ENCODE measurements around the gene SMIM28. TPM values are rescaled to one million over a fixed set of nuclear protein-coding genes. Genes with fewer than 3 reads are reported as not detected.
"Not testable (repeated sequence)": the region's sequence is repeated elsewhere in the genome, so short reads cannot be mapped to it uniquely, and the experiment has no call there.

Gene SMIM28
- not detected in 2 replicates for total RNA-seq (2014; rRNA removed; shearing (Covaris generic))

- DNase-seq (ENCODE audit: low spot score), result no peak
Measured at GRCh38 chr6:138377844-138378243, at the start of gene SMIM28. Gene SMIM28 (plus strand): TSS chr6:138377905. CDS start chr6:138378073, 168 bp downstream.

- no peak for DNase-seq (ENCODE audit: low spot score)
Measured at GRCh38 chr6:138328210-138328609, 49.5 kb upstream of the SMIM28 start.

GRCh38 chr6:138330763-138331162 is 46.9 kb upstream of the SMIM28 start:
- DNase-seq (ENCODE audit: low spot score), result no peak

DNA sequence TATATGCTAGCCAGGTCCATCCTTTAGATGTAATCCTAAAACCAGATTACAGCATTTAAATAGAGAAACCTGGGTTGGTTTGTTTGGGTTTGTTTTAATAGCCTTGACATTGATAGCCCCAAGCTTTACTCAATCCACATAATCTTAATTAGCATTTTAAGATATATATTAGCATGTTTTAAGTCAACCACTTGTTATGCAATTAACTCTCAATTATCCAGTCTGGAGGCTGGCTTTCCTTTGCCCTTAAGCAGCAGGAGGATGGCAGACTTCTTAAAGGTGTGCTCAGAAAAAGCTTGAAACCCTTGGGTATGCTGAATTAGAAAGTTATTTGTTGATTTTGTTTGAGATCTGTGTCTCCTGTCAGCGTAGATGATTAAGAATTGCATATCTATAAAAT is 46.3 kb upstream of the SMIM28 start:
- no peak for DNase-seq (ENCODE audit: low spot score)

GRCh38 chr6:138331984-138332383 is 45.7 kb upstream of the SMIM28 start:
- no peak for DNase-seq (ENCODE audit: low spot score)

GRCh38 chr6:138334000-138334399 is 43.7 kb upstream of the SMIM28 start:
- no peak for DNase-seq (ENCODE audit: low spot score)

DNA sequence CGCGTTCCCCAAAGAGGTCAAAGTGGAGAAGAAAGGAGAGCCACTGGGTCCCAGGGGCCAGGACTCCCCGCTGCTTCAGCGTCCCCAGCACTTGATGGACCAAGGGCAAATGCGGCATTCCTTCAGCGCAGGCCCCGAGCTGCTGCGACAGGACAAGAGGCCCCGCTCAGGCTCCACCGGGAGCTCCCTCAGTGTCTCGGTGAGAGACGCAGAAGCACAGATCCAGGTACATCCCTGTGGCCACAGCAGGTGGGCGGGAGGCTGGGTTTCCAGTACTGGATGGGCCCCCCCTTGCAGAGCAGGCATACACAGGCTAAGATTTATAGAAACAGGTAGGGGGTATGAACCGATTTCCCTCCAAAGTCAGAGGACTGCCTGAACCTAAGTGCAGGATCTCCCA is 42.7 kb upstream of the SMIM28 start:
- DNase-seq (ENCODE audit: low spot score), result no peak

DNA sequence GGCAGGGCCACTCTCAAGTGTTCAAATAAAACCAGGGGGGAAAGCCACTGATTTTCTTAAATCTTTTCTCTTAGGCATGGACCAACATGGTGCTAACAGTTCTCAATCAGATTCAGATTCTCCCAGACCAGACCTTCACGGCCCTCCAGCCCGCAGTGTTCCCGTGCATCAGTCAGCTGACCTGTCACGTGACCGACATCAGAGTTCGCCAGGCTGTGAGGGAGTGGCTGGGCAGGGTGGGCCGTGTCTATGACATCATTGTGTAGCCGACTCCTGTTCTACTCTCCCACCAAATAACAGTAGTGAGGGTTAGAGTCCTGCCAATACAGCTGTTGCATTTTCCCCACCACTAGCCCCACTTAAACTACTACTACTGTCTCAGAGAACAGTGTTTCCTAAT is 41.5 kb upstream of the SMIM28 start:
- no peak for DNase-seq (ENCODE audit: low spot score)

DNA sequence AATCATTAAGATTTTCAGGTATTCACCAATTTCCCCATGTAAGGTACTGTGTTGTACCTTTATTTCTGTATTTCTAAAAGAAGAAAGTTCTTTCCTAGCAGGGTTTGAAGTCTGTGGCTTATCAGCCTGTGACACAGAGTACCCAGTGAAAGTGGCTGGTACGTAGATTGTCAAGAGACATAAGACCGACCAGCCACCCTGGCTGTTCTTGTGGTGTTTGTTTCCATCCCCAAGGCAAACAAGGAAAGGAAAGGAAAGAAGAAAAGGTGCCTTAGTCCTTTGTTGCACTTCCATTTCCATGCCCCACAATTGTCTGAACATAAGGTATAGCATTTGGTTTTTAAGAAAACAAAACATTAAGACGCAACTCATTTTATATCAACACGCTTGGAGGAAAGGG is 40.6 kb upstream of the SMIM28 start:
- DNase-seq (ENCODE audit: low spot score), result no peak

DNA sequence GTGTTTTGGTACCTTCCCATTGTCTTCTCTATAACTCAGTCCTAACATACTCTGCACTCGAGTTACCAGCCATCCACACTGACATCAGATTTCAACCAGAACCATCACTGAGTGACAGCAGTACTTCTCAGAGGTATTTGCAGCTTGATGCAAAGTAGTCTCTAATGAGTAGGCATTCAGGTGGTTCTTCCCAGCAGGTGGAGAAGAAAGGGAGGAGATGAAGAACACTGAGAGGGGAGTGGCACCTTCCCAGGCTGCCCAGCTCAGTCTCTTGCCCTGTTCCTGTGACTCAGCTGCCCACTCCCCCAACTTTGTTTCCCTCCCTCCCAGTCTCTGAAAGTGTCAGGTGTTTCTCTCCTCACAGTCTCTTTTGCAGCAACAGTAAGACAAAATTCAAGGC is 38.7 kb upstream of the SMIM28 start:
- DNase-seq (ENCODE audit: low spot score), result no peak

GRCh38 chr6:138341176-138341575 is 36.5 kb upstream of the SMIM28 start:
- no peak for DNase-seq (ENCODE audit: low spot score)

- DNase-seq (ENCODE audit: low spot score), result no peak
Measured at GRCh38 chr6:138343112-138343511, 34.6 kb upstream of the SMIM28 start.

DNA sequence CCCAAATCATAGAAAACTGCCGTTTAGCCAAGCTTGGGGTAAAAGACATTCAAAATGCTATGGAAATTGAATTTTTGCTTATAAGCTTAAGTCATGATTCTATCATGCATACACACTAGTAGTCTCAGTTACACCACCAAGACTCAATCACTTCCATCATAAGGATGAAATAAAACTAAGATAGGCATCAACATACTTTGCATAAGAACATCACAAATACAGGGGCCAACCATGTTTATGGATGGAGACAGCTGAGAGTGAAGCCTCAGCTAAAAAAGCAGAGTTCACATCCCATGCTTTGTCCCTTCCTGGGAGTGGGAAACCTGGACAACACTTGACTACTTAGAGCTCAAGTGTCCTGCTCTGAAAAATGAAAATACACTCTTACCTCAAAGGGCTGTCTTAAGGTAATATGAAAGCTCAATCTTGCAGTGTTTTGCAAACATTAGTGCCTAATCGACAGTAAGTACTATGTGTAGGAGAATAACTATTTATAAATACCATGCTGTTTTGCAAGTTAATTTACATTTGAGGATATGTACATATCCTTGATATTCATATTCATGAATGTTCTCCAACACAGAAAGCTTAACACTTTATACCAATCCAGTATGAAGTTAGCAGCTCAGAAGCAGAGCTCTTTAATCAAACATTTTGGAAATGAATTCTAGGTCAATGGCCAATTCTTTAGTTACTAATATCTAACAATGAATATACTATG is 32.0 kb upstream of the SMIM28 start:
- DNase-seq (ENCODE audit: low spot score), result no peak

- DNase-seq (ENCODE audit: low spot score), result no peak
Measured at GRCh38 chr6:138346302-138347195, 31.2 kb upstream of the SMIM28 start.

GRCh38 chr6:138347864-138348263 is 29.8 kb upstream of the SMIM28 start:
- no peak for DNase-seq (ENCODE audit: low spot score)

DNA sequence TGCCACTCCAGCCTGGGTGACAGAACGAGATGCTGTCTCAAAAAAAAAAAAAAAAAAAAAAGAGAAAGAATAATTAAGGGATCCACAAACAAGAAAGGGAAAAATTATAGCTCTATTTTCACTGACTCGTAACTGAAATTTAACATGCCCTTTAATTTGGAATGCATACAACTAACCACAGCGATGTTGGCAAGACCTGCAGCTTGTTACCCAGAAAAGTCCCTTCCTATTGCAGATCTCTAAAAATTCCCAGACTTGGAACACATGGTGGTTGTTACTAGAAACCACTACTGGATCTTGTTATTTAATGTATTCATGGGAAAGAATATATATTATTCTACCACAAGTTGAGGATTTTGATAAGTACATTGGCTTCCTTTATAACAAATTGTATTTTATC is 27.8 kb upstream of the SMIM28 start:
- DNase-seq (ENCODE audit: low spot score), result peak; percentile 4

DNA sequence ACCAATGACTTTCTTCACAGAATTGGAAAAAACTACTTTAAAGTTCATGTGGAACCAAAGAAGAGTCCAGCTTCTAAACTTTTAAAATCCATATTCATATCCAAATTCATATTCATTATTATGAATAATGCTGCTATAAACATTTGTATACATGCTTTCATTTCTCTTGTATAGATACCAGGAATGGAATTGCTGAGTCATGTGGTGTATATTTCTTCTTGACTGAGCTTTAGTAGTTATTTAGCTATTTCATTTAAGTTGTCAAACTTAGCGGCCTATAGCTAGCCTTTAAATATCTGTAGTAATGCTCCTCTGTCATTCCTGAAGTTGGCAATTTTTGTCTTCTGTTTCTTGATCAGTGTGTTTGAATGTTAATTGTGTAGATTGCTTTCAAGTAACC is 19.8 kb upstream of the SMIM28 start:
- no peak for DNase-seq (ENCODE audit: low spot score)

DNA sequence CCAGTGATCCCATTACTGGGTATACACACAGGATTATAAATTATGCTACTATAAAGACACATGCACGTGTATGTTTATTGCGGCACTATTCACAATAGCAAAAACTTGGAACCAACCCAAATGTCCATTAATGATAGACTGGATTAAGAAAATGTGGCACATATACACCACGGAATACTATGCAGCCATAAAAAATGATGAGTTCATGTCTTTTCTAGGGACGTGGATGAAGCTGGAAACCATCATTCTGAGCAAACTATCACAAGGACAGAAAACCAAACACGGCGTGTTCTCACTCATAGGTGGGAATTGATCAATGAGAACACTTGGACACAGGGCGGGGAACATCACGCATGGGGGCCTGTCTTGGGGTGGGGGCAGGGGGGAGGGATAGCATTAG is 9.0 kb upstream of the SMIM28 start:
- not testable (repeated sequence) for DNase-seq (ENCODE audit: low spot score)

GRCh38 chr6:138370631-138371451 is 6.9 kb upstream of the SMIM28 start:
- no peak for DNase-seq (ENCODE audit: low spot score)

DNA sequence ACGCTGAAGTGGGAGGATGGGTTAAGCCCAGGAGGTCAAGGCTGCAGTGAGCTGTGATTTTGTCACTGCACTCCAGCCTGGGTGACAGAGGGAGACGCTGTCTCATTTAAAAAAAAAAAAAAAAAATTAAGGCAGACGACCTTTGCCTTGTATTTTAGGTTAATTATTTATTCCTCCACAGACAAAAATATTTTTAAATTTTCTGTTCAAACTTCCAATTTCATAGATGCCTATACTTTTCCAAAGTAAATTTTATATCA is 6.3 kb upstream of the SMIM28 start:
- DNase-seq (ENCODE audit: low spot score), result no peak

DNA sequence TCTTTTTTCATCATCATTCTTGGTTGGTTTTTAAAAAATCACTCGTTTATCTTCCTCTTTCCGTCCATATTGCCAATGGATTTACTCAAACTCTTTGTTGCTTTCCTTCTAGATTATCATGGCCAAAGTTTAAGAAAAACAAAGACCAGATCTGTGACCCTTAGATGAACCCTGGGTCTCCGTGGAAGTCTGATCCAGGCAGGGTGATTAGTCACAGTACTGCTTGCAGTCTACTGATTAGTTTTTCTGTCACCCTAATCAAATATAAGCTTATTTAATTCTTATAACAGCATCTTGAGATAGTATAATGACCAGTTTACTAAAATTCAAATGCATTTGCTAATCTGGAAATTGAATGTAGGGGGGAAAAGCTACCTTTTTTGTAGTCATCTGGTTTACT is 6.0 kb upstream of the SMIM28 start:
- DNase-seq (ENCODE audit: low spot score), result no peak

- DNase-seq (ENCODE audit: low spot score), result peak; percentile 14
Measured at GRCh38 chr6:138372711-138373463, 4.8 kb upstream of the SMIM28 start.

Data from A172 (cell line).